HepG2 (cell line): Measurements from ENCODE around the gene DEPDC1. TPM values are rescaled to one million over a fixed set of nuclear protein-coding genes. Genes with fewer than 3 reads are reported as not detected.
A peak's percentile ranks its signal among the peaks of the same experiment; 100 is the strongest.

Experiments used
- ATF4 ChIP-seq, 2 experiments: fragments of 450-650 bp in 1 of 2; sonication (generic) in 1 of 2; formaldehyde crosslinking; IDR thresholded peaks; 2 replicates each; pipeline versions ENCODE4 v1.5.0 to v1.8.0; 2020 to 2022; ENCODE audit warnings: mild to moderate bottlenecking in 1 of 2, missing genetic modification reagents in 1 of 2
- KDM2A ChIP-seq: sonication (generic); formaldehyde crosslinking; IDR thresholded peaks from 2 replicates; pipeline ENCODE4 v1.4.0; 2020; ENCODE audit warnings: low read depth, missing genetic modification reagents, borderline replicate concordance
- MLX ChIP-seq: IDR thresholded peaks from 2 replicates; pipeline ENCODE4 v1.6.1; 2016
- MTA3 ChIP-seq: sonication (generic); formaldehyde crosslinking; IDR thresholded peaks from 2 replicates; pipeline ENCODE4 v1.4.0; 2020; ENCODE audit warnings: missing genetic modification reagents
- NCOA5 ChIP-seq: sonication (generic); formaldehyde crosslinking; IDR thresholded peaks from 2 replicates; pipeline ENCODE4 v1.4.0; 2020; ENCODE audit warnings: missing genetic modification reagents
- NFE2L1 ChIP-seq: sonication (generic); formaldehyde crosslinking; IDR thresholded peaks from 2 replicates; pipeline ENCODE4 v1.4.0; 2020; ENCODE audit warnings: missing genetic modification reagents, mild to moderate bottlenecking, borderline replicate concordance
- RELA ChIP-seq: sonication (generic); formaldehyde crosslinking; IDR thresholded peaks from 2 replicates; pipeline ENCODE4 v1.4.0; 2020; ENCODE audit warnings: missing genetic modification reagents
- SP140L ChIP-seq: sonication (generic); formaldehyde crosslinking; IDR thresholded peaks from 2 replicates; pipeline ENCODE4 v1.4.0; 2020; ENCODE audit warnings: missing genetic modification reagents, borderline replicate concordance
- ZBTB14 ChIP-seq: sonication (generic); formaldehyde crosslinking; IDR thresholded peaks from 2 replicates; pipeline ENCODE4 v1.4.0; 2020; ENCODE audit warnings: missing genetic modification reagents
- ZBTB3 ChIP-seq: sonication (generic); formaldehyde crosslinking; IDR thresholded peaks from 2 replicates; pipeline ENCODE4 v1.4.0; 2020; ENCODE audit warnings: low read depth, mild to moderate bottlenecking, moderate library complexity, missing genetic modification reagents, borderline replicate concordance
- ZBTB4 ChIP-seq: sonication (generic); formaldehyde crosslinking; IDR thresholded peaks from 2 replicates; pipeline ENCODE4 v1.4.0; 2020; ENCODE audit warnings: missing genetic modification reagents, mild to moderate bottlenecking, borderline replicate concordance
- ZNF253 ChIP-seq: sonication (generic); formaldehyde crosslinking; IDR thresholded peaks from 2 replicates; pipeline ENCODE4 v1.8.0; 2022; ENCODE audit warnings: mild to moderate bottlenecking, missing genetic modification reagents, borderline replicate concordance
- ZNF326 ChIP-seq: sonication (generic); formaldehyde crosslinking; IDR thresholded peaks from 2 replicates; pipeline ENCODE4 v1.4.0; 2020; ENCODE audit warnings: missing genetic modification reagents, borderline replicate concordance
- ZNF431 ChIP-seq: sonication (generic); formaldehyde crosslinking; IDR thresholded peaks from 2 replicates; pipeline ENCODE4 v1.9.0; 2022; ENCODE audit warnings: missing genetic modification reagents, low read depth, mild to moderate bottlenecking, borderline replicate concordance
- ZNF512B ChIP-seq: sonication (generic); formaldehyde crosslinking; IDR thresholded peaks from 2 replicates; pipeline ENCODE4 v1.5.1; 2020; ENCODE audit warnings: missing genetic modification reagents, mild to moderate bottlenecking, borderline replicate concordance
- ZNF740 ChIP-seq: sonication (generic); formaldehyde crosslinking; IDR thresholded peaks from 2 replicates; pipeline ENCODE4 v1.4.0; 2020; ENCODE audit warnings: missing genetic modification reagents
- polyA plus RNA-seq, 8 experiments: library from polyadenylated mRNA; depleted of rRNA in 3 of 8; stranded (reverse) in 7 of 8; unstranded in 1 of 8; fragments of >200 nt; fragmentation: Illumina TruSeq in 4 of 8; extraction: Trizol in 4 of 8; gene quantifications; 2 replicates each; pipeline versions ENCODE4 v1.2.1 to v1.2.3, GENCODE V29; 2011 to 2016; ENCODE audit warnings: low read depth in 4 of 8, missing spikeins in 1 of 8, mixed read lengths in 1 of 8; ENCODE audit not compliant: insufficient read depth in 1 of 8
- total RNA-seq, 5 experiments: library from RNA; depleted of rRNA; stranded (reverse); fragments of >200 nt; fragmentation: Illumina TruSeq; extraction: Trizol; gene quantifications; 2 replicates each; pipeline ENCODE4 v1.2.3, GENCODE V29; 2016; ENCODE audit warnings: low read depth in 1 of 5

Gene DEPDC1
- total and polyA plus RNA-seq, 2 of the 13 experiments (the other 11 are each of a cell fraction or from before 2014, with no cell fraction given), result 7.0 to 20.2 TPM

- no peak for TF ChIP-seq MLX
- TF ChIP-seq ZNF326 (CRISPR knock-in tag), result no peak
- no peak for TF ChIP-seq SP140L (CRISPR knock-in tag)
- 0 out of 4 replicates have a peak, but pooled peaks of 1 of the 2 experiments have one; percentile 15 for TF ChIP-seq ATF4 (CRISPR knock-in tag; IDR thresholded peaks at IDR 0.05)
- no peak for TF ChIP-seq ZBTB14 (CRISPR knock-in tag)
- no peak for TF ChIP-seq RELA (CRISPR knock-in tag)
- no peak for TF ChIP-seq NCOA5 (CRISPR knock-in tag)
- TF ChIP-seq ZNF512B (CRISPR knock-in tag), result no peak
- TF ChIP-seq ZNF431 (CRISPR knock-in tag), result no peak; the same call in 1 of the 2 replicates
- no peak for TF ChIP-seq ZBTB4 (CRISPR knock-in tag)
- TF ChIP-seq KDM2A (CRISPR knock-in tag), result peak; percentile 79; the same call in 1 of the 2 replicates
- no peak for TF ChIP-seq ZBTB3 (CRISPR knock-in tag)
- TF ChIP-seq ZNF253, result no peak
- TF ChIP-seq ZNF740 (CRISPR knock-in tag), result no peak
- TF ChIP-seq MTA3 (CRISPR knock-in tag), result no peak
- no peak for TF ChIP-seq NFE2L1 (CRISPR knock-in tag)
These were observed at the start of gene DEPDC1 (continued) for GRCh38 chr1:68496680-68497357.
